Measurements from ENCODE around the gene SYNC.

The SYNC gene

DNA sequence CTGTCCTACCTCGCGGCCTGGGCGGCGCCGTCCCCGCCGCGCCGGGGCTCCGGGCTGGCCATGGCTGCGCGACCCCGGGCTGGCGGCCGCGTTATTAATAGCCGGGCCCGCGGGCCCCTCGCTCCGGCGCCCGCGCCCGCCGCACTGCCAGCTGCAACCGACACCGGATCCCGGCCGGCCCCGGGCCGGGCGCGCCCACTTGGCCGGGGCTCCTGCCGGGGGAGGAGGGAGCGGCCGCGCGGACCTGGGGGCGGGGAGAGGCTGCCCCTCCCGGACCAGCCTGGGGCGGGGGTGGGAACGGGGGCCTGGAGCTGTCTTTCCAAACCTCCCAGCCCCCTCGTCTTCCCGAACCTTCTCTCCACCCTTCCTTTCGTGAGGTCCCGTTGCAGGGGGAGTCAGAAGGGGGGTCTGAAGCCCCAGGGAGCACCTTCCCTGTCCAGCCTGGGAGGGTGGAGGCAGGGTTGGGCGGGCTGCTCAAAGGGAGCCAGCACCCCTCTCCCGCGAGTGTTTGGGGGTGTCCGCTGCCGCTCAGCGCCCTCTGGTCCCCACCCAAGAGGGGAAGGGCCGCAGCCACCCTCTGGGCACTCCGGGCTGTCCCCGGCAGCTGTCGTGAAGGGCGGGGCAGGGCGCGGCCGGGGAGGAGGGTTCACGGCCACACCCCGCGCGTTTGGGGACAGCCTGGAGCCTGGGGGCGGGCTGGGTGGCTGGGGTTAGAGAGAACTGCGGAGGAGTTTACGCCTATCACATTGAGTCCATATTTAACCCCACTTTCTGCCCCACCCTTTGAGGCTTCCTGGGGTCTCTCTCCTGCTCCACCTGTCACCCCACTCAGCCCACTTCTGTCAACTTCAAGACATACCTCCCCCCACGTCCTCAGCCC lies at the start of gene SYNC:
SYNC (minus strand) TSS at position 172 of the 880 bp plus-strand sequence; CDS start at position 62, 110 bp downstream.
- H3K4me1 ChIP-seq (ENCODE audit: low read length), result peaks cover 4% of the 10 kb centered on the region; the same call in 1 of the 2 replicates
- H3K4me3 ChIP-seq (ENCODE audit: low read length), result peak within 1 kb of the TSS; percentile 79
- no peaks in the 10 kb centered on the region for H3K79me2 ChIP-seq (ENCODE audit: low read length)
- H2AFZ ChIP-seq (ENCODE audit: low read depth, low read length), result peak within 1 kb of the TSS; percentile 66; the same call in 1 of the 2 replicates
- H3K27ac ChIP-seq (ENCODE audit: low read length), result no peak within 1 kb of the TSS
- H3K9ac ChIP-seq (ENCODE audit: low read length), result peak within 1 kb of the TSS; percentile 40; the same call in 1 of the 2 replicates
- no peaks in the 10 kb centered on the region for H4K20me1 ChIP-seq (ENCODE audit: insufficient read depth, low read length)
- no peak for TF ChIP-seq EZH2phosphoT487 (IDR thresholded peaks at IDR 0.05; ENCODE audit: low read depth)
- TF ChIP-seq, protein P1, sequence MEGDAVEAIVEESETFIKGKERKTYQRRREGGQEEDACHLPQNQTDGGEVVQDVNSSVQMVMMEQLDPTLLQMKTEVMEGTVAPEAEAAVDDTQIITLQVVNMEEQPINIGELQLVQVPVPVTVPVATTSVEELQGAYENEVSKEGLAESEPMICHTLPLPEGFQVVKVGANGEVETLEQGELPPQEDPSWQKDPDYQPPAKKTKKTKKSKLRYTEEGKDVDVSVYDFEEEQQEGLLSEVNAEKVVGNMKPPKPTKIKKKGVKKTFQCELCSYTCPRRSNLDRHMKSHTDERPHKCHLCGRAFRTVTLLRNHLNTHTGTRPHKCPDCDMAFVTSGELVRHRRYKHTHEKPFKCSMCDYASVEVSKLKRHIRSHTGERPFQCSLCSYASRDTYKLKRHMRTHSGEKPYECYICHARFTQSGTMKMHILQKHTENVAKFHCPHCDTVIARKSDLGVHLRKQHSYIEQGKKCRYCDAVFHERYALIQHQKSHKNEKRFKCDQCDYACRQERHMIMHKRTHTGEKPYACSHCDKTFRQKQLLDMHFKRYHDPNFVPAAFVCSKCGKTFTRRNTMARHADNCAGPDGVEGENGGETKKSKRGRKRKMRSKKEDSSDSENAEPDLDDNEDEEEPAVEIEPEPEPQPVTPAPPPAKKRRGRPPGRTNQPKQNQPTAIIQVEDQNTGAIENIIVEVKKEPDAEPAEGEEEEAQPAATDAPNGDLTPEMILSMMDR (IDR thresholded peaks at IDR 0.05; ENCODE audit: low read depth, low read length), result no peak
- H3K36me3 ChIP-seq (replicated peaks; ENCODE audit: low read depth, low read length), result no peaks in the 10 kb centered on the region
- H3K4me2 ChIP-seq (ENCODE audit: low read length), result peak within 1 kb of the TSS; percentile 80
- no peaks in the 10 kb centered on the region for H3K9me3 ChIP-seq (ENCODE audit: insufficient read depth, low read length)
- peaks cover 16% of the 10 kb centered on the region for H3K27me3 ChIP-seq (ENCODE audit: low read depth, low read length)

DNA sequence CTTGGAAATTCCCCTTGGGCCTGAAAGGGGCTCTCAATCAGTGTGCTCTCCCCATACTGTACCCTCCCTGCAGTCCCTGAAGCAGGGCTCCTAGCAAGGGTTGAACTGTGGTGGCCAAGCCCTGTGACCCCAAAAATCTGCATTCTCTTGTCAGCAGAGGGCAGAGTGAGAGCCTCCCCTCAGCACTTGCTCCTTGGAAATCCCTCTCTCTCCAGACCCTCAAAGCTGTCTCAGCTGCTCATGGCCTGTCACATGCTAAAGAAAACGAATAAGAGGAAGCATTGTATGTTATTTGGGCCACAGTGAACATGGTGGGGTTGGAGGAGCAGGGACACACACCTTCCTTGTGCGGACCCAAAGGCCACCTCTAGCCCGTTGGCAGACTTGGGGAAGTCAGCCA lies 47.2 kb upstream of the SYNC start:
- H3K9ac ChIP-seq (ENCODE audit: low read length), result no peak overlapping the region
- no peak overlapping the region for H2AFZ ChIP-seq (ENCODE audit: low read depth, low read length)
- 0 out of 2 replicates have a peak, but pooled peaks cover 3% of the 10 kb centered on the region for H3K27me3 ChIP-seq (ENCODE audit: low read depth, low read length)
- H4K20me1 ChIP-seq (ENCODE audit: insufficient read depth, low read length), result no peaks in the 10 kb centered on the region
- H3K4me3 ChIP-seq (ENCODE audit: low read length), result no peak overlapping the region
- H3K36me3 ChIP-seq (replicated peaks; ENCODE audit: low read depth, low read length), result no peaks in the 10 kb centered on the region
- H3K27ac ChIP-seq (ENCODE audit: low read length), result no peak overlapping the region
- H3K9me3 ChIP-seq (ENCODE audit: insufficient read depth, low read length), result no peaks in the 10 kb centered on the region
- no peaks in the 10 kb centered on the region for H3K79me2 ChIP-seq (ENCODE audit: low read length)
- H3K4me1 ChIP-seq (ENCODE audit: low read length), result no peaks in the 10 kb centered on the region
- no peak for TF ChIP-seq EZH2phosphoT487 (IDR thresholded peaks at IDR 0.05; ENCODE audit: low read depth)
- TF ChIP-seq, protein P1 (IDR thresholded peaks at IDR 0.05; ENCODE audit: low read depth, low read length), result no peak
- no peak overlapping the region for H3K4me2 ChIP-seq (ENCODE audit: low read length)

GRCh38 chr1:32749332-32749731 lies 46.8 kb upstream of the SYNC start:
- H3K4me3 ChIP-seq (ENCODE audit: low read length), result no peak overlapping the region
- H3K79me2 ChIP-seq (ENCODE audit: low read length), result no peaks in the 10 kb centered on the region
- H3K36me3 ChIP-seq (replicated peaks; ENCODE audit: low read depth, low read length), result no peaks in the 10 kb centered on the region
- H3K9me3 ChIP-seq (ENCODE audit: insufficient read depth, low read length), result no peaks in the 10 kb centered on the region
- no peak for TF ChIP-seq EZH2phosphoT487 (IDR thresholded peaks at IDR 0.05; ENCODE audit: low read depth)
- TF ChIP-seq, protein P1 (IDR thresholded peaks at IDR 0.05; ENCODE audit: low read depth, low read length), result 0 out of 2 replicates have a peak, but pooled peaks have one; percentile 4
- no peak overlapping the region for H3K4me2 ChIP-seq (ENCODE audit: low read length)
- no peak overlapping the region for H3K9ac ChIP-seq (ENCODE audit: low read length)
- no peak overlapping the region for H2AFZ ChIP-seq (ENCODE audit: low read depth, low read length)
- no peaks in the 10 kb centered on the region for H4K20me1 ChIP-seq (ENCODE audit: insufficient read depth, low read length)
- 0 out of 2 replicates have a peak, but pooled peaks cover 2% of the 10 kb centered on the region for H3K27me3 ChIP-seq (ENCODE audit: low read depth, low read length)
- no peak overlapping the region for H3K27ac ChIP-seq (ENCODE audit: low read length)
- H3K4me1 ChIP-seq (ENCODE audit: low read length), result no peaks in the 10 kb centered on the region

- Histone ChIP-seq H3K79me2 (ENCODE audit: low read length) (no peaks in the 10 kb centered on the region), H2AFZ (ENCODE audit: low read depth, low read length) (no peak overlapping the region), H3K27me3 (ENCODE audit: low read depth, low read length) (no peaks in the 10 kb centered on the region), H3K9me3 (ENCODE audit: insufficient read depth, low read length) (no peaks in the 10 kb centered on the region), H3K4me1 (ENCODE audit: low read length) (no peaks in the 10 kb centered on the region), H3K27ac (ENCODE audit: low read length) (no peak overlapping the region), H3K4me2 (ENCODE audit: low read length) (no peak overlapping the region), H4K20me1 (ENCODE audit: insufficient read depth, low read length) (no peaks in the 10 kb centered on the region), H3K36me3 (replicated peaks; ENCODE audit: low read depth, low read length) (no peaks in the 10 kb centered on the region), H3K9ac (ENCODE audit: low read length) (no peak overlapping the region), H3K4me3 (ENCODE audit: low read length) (no peak overlapping the region)
- no peak for TF ChIP-seq EZH2phosphoT487 (IDR thresholded peaks at IDR 0.05; ENCODE audit: low read depth)
- TF ChIP-seq, protein P1 (IDR thresholded peaks at IDR 0.05; ENCODE audit: low read depth, low read length), result no peak
Observed at GRCh38 chr1:32748926-32749325, 46.4 kb upstream of the SYNC start.

Measured in OCI-LY3 (cell line).